Thyroid gland (tissue), 4 donors: ENCODE measurements around the gene TCP11. TPM values are rescaled to one million over a fixed set of nuclear protein-coding genes. Genes with fewer than 3 reads are reported as not detected.
A peak's percentile ranks its signal among the peaks of the same experiment; 100 is the strongest.

Experiments used
- DNase-seq, 2 donors: peaks; one replicate each; pipeline ENCODE4 v3.0.0-alpha.2; 2019
- H3K27ac ChIP-seq, 3 donors: fragments of 200-600 bp; sonication (generic); 1 replicate in 2 of 3; 2 replicates in 1 of 3; pipeline ENCODE4 v1.5.1; 2016 to 2019; ENCODE audit warnings: mild to moderate bottlenecking in 1 of 3, moderate library complexity in 1 of 3
- H3K27me3 ChIP-seq: fragments of 200-600 bp; sonication (generic); one replicate; pipeline ENCODE4 v1.5.1; 2019
- H3K36me3 ChIP-seq, 2 donors: fragments of 200-600 bp; sonication (generic); one replicate each; pipeline ENCODE4 v1.5.1; 2016 to 2019
- H3K4me1 ChIP-seq, 2 donors: fragments of 200-600 bp; sonication (generic); one replicate each; pipeline ENCODE4 v1.5.1; 2017 to 2019
- H3K4me3 ChIP-seq, 3 donors: fragments of 200-600 bp; sonication (generic); replicated peaks in 1 of 3; 1 replicate in 2 of 3; 2 replicates in 1 of 3; pipeline ENCODE4 v1.5.1; 2016; ENCODE audit warnings: mild to moderate bottlenecking in 1 of 3
- H3K9me3 ChIP-seq: fragments of 200-600 bp; sonication (generic); one replicate; pipeline ENCODE4 v1.5.1; 2017
- CTCF ChIP-seq, 6 experiments: fragments of 200-600 bp in 3 of 6; fragments of 450-650 bp in 3 of 6; sonication (generic) in 3 of 6; IDR thresholded peaks; one replicate each; pipeline ENCODE4 v1.5.1; 2016 to 2019; ENCODE audit warnings: antibody characterized with exemption in 6 of 6, mild to moderate bottlenecking in 2 of 6, inconsistent platforms in 1 of 6, moderate library complexity in 1 of 6
- POLR2A ChIP-seq, 2 donors: fragments of 450-650 bp; IDR thresholded peaks; one replicate each; pipeline ENCODE4 v1.6.1; 2017; ENCODE audit warnings: antibody characterized with exemption in 2 of 2, mild to moderate bottlenecking in 2 of 2, moderate library complexity in 1 of 2
- WGBS, 2 donors: methylation state at CpG; one replicate each; pipeline ENCODE4 v1.1.5; 2017; 5-methylcytosine and 5-hydroxymethylcytosine counted together
- intact Hi-C: fragments of 100-400 bp; cut with DNase I; formaldehyde crosslinking; loops from one replicate; pipeline ENCODE4 v1.15.1; 2023
- total RNA-seq, 4 donors: library from RNA; depleted of rRNA; stranded (reverse); fragments of >200 nt; gene quantifications; one replicate each; pipeline ENCODE4 v1.2.3, GENCODE V29; 2016

The TCP11 gene
- total RNA-seq, 4 donors from 2014 or later = 1.0 to 2.8 TPM; not detected in 2

- WGBS, 2 donors = 29 to 32% methylated on average over 5 of the region's 5 CpGs
- H3K9me3 ChIP-seq = no peaks in the 10 kb centered on the region
- H3K4me1 ChIP-seq = peaks cover 40 to 71% of the 10 kb centered on the region in 2 donors
- H3K27ac ChIP-seq = peak overlapping the region; percentile 92 to 98 (median 97)
- H3K27me3 ChIP-seq = no peaks in the 10 kb centered on the region
- TF ChIP-seq CTCF (IDR thresholded peaks at IDR 0.05) (no peak), POLR2A (IDR thresholded peaks at IDR 0.05) (no peak)
- peak; percentile 90 for DNase-seq
- no peaks in the 10 kb centered on the region for H3K36me3 ChIP-seq
- H3K4me3 ChIP-seq = no peak overlapping the region
- intact Hi-C loops = no loop called here
Measured at GRCh38 chr6:35181308-35181932, 40.3 kb upstream of the TCP11 start.

- TF ChIP-seq POLR2A (IDR thresholded peaks at IDR 0.05) (no peak), CTCF (IDR thresholded peaks at IDR 0.05) (no peak)
- WGBS, 2 donors = 72 to 77% methylated on average over 2 of the region's 2 CpGs
- H3K4me3 ChIP-seq = no peak overlapping the region
- intact Hi-C loops = no loop called here
- H3K27ac ChIP-seq = peak overlapping the region; percentile 92 to 98 (median 97)
- H3K4me1 ChIP-seq = peaks cover 35 to 60% of the 10 kb centered on the region in 2 donors
- no peaks in the 10 kb centered on the region for H3K36me3 ChIP-seq
- DNase-seq = no peak
- H3K9me3 ChIP-seq = no peaks in the 10 kb centered on the region
- no peaks in the 10 kb centered on the region for H3K27me3 ChIP-seq
Measured at GRCh38 chr6:35179901-35180535, 38.9 kb upstream of the TCP11 start.

- TF ChIP-seq POLR2A (IDR thresholded peaks at IDR 0.05) (no peak), CTCF (IDR thresholded peaks at IDR 0.05) (peak in 2 of 6 experiments; percentile 11 to 35)
Measured at GRCh38 chr6:35178932-35179832, 38.0 kb upstream of the TCP11 start.

GRCh38 chr6:35178012-35178411 is 36.9 kb upstream of the TCP11 start:
- H3K4me1 ChIP-seq = peaks cover 35 to 50% of the 10 kb centered on the region in 2 donors
- WGBS, 2 donors = 70 to 78% methylated on average over 2 of the region's 2 CpGs

More at GRCh38 chr6:35178932-35179832, 38.0 kb upstream of the TCP11 start:
- WGBS, 2 donors = 79 to 86% methylated on average over 3 to 5 of the region's 5 CpGs
- H3K9me3 ChIP-seq = no peaks in the 10 kb centered on the region
- H3K27me3 ChIP-seq = no peaks in the 10 kb centered on the region
- peak; percentile 41 to 61 for DNase-seq
- peaks cover 35 to 56% of the 10 kb centered on the region in 2 donors for H3K4me1 ChIP-seq
- intact Hi-C loops = no loop called here
- no peaks in the 10 kb centered on the region for H3K36me3 ChIP-seq
- peak overlapping the region; percentile 44 to 98 (median 97) for H3K27ac ChIP-seq
- H3K4me3 ChIP-seq = no peak overlapping the region

More at GRCh38 chr6:35178012-35178411, 36.9 kb upstream of the TCP11 start:
- Histone ChIP-seq H3K27me3 (no peaks in the 10 kb centered on the region), H3K9me3 (no peaks in the 10 kb centered on the region), H3K27ac (no peak overlapping the region), H3K36me3 (no peaks in the 10 kb centered on the region), H3K4me3 (no peak overlapping the region)
- no peak for DNase-seq
- no peak for TF ChIP-seq CTCF (IDR thresholded peaks at IDR 0.05)
- no peak for TF ChIP-seq POLR2A (IDR thresholded peaks at IDR 0.05)
- intact Hi-C loops = no loop called here
